Calu3 (cell line): ENCODE data around the gene PRSS33. TPM values are rescaled to one million over a fixed set of nuclear protein-coding genes. Genes with fewer than 3 reads are reported as not detected.
A peak's percentile ranks its signal among the peaks of the same experiment; 100 is the strongest.

ENCODE experiments used
- BruUV-seq: library from RNA; stranded (reverse); fragments of 400-500 nt; replicated peaks from 2 replicates; lab custom pipeline; 2021; lab: Mats Ljungman, UMichigan
- CTCF ChIA-PET: fragments of 300-600 bp; sonication (Branson Sonifier 250); formaldehyde crosslinking; loops from one replicate; lab custom pipeline; 2022; ENCODE audit warnings: antibody characterized with exemption; lab: Charles Lee
- DNase-seq: peaks from one replicate; pipeline ENCODE4 v3.0.0; 2022
- H3K27ac Mint-ChIP-seq: one replicate; pipeline ENCODE4 v1.8.0; 2022; ENCODE audit warnings: mixed read lengths; ENCODE audit not compliant: unreplicated experiment
- H3K27me3 Mint-ChIP-seq: one replicate; pipeline ENCODE4 v1.8.0; 2022; ENCODE audit warnings: mixed read lengths; ENCODE audit not compliant: unreplicated experiment
- H3K36me3 Mint-ChIP-seq: one replicate; pipeline ENCODE4 v1.8.0; 2022; ENCODE audit warnings: mild to moderate bottlenecking, moderate library complexity, mixed read lengths; ENCODE audit not compliant: insufficient read depth, unreplicated experiment
- H3K4me1 Mint-ChIP-seq: one replicate; pipeline ENCODE4 v1.8.0; 2022; ENCODE audit warnings: mild to moderate bottlenecking, low read depth, mixed read lengths; ENCODE audit not compliant: unreplicated experiment
- H3K4me3 Mint-ChIP-seq: one replicate; pipeline ENCODE4 v1.8.0; 2022; ENCODE audit warnings: mild to moderate bottlenecking, low read depth, moderate library complexity, mixed read lengths; ENCODE audit not compliant: unreplicated experiment
- H3K9me3 Mint-ChIP-seq: one replicate; pipeline ENCODE4 v1.8.0; 2022; ENCODE audit warnings: low read depth, mixed read lengths; ENCODE audit not compliant: unreplicated experiment
- intact Hi-C: fragments of 100-400 bp; cut with micrococcal nuclease; formaldehyde crosslinking; loops from one replicate; pipeline ENCODE4 v1.10.0; 2022; ENCODE audit not compliant: unreplicated experiment
- total RNA-seq: library from RNA; stranded (reverse); gene quantifications from 2 replicates; pipeline ENCODE4 v1.2.3, GENCODE V29; 2022
- TF ChIP-seq, protein P1 (sequence below): fragments of 200-600 bp; IDR thresholded peaks from one replicate; pipeline ENCODE4 v1.8.0; 2022; ENCODE audit warnings: antibody characterized with exemption; ENCODE audit not compliant: unreplicated experiment

PRSS33 gene
- total RNA-seq, 1 experiment from 2014 or later = 13.2 TPM

- H3K4me3 Mint-ChIP-seq = peak overlapping the region; percentile 5
- H3K9me3 Mint-ChIP-seq = no peaks in the 10 kb centered on the region
- H3K27ac Mint-ChIP-seq = peak overlapping the region; percentile 61
- no peaks in the 10 kb centered on the region for H3K27me3 Mint-ChIP-seq
- BruUV-seq = no TSS peak
- peaks cover 100% of the 10 kb centered on the region for H3K36me3 Mint-ChIP-seq
- CTCF ChIA-PET = no interaction called here
- no peak for DNase-seq
- TF ChIP-seq, protein P1, sequence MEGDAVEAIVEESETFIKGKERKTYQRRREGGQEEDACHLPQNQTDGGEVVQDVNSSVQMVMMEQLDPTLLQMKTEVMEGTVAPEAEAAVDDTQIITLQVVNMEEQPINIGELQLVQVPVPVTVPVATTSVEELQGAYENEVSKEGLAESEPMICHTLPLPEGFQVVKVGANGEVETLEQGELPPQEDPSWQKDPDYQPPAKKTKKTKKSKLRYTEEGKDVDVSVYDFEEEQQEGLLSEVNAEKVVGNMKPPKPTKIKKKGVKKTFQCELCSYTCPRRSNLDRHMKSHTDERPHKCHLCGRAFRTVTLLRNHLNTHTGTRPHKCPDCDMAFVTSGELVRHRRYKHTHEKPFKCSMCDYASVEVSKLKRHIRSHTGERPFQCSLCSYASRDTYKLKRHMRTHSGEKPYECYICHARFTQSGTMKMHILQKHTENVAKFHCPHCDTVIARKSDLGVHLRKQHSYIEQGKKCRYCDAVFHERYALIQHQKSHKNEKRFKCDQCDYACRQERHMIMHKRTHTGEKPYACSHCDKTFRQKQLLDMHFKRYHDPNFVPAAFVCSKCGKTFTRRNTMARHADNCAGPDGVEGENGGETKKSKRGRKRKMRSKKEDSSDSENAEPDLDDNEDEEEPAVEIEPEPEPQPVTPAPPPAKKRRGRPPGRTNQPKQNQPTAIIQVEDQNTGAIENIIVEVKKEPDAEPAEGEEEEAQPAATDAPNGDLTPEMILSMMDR = no peak
- intact Hi-C loops = no loop called here
- peaks cover 48% of the 10 kb centered on the region for H3K4me1 Mint-ChIP-seq
Observed at GRCh38 chr16:2769100-2769529, 18.2 kb downstream of the PRSS33 start.

GRCh38 chr16:2768403-2769089, 18.8 kb downstream of the PRSS33 start:
- BruUV-seq = no TSS peak
- intact Hi-C loops = no loop called here
- CTCF ChIA-PET = no interaction called here
- H3K4me3 Mint-ChIP-seq = peak overlapping the region; percentile 46
- TF ChIP-seq, protein P1 = no peak
- H3K27me3 Mint-ChIP-seq = no peaks in the 10 kb centered on the region
- DNase-seq = no peak
- peaks cover 48% of the 10 kb centered on the region for H3K4me1 Mint-ChIP-seq
- H3K36me3 Mint-ChIP-seq = peaks cover 100% of the 10 kb centered on the region
- peak overlapping the region; percentile 85 for H3K27ac Mint-ChIP-seq
- peaks cover 2% of the 10 kb centered on the region for H3K9me3 Mint-ChIP-seq

GRCh38 chr16:2767891-2768290, 19.5 kb downstream of the PRSS33 start:
- no peak for DNase-seq
- peak overlapping the region; percentile 85 for H3K27ac Mint-ChIP-seq
- TF ChIP-seq, protein P1 = no peak
- CTCF ChIA-PET = no interaction called here
- peaks cover 46% of the 10 kb centered on the region for H3K4me1 Mint-ChIP-seq
- BruUV-seq = no TSS peak
- intact Hi-C loops = no loop called here
- H3K36me3 Mint-ChIP-seq = peaks cover 100% of the 10 kb centered on the region
- H3K9me3 Mint-ChIP-seq = peaks cover 3% of the 10 kb centered on the region
- no peaks in the 10 kb centered on the region for H3K27me3 Mint-ChIP-seq
- peak overlapping the region; percentile 46 for H3K4me3 Mint-ChIP-seq

DNA sequence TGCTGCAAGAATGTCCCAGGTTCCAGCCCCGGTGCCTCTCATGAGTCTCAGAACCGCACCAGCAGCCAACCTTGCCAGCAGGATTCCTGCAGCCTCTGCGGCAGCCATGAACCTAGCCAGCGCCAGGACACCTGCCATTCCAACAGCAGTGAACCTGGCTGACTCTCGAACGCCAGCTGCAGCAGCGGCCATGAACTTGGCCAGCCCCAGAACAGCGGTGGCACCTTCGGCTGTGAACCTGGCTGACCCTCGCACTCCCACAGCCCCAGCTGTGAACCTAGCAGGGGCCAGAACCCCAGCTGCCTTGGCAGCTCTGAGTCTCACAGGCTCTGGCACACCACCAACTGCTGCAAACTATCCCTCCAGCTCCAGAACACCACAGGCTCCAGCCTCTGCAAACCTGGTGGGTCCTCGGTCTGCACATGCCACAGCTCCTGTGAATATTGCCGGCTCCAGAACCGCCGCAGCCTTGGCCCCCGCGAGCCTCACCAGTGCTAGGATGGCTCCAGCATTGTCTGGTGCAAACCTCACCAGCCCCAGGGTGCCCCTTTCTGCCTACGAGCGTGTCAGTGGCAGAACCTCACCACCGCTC, 20.1 kb downstream of the PRSS33 start:
- Mint-ChIP-seq H3K27me3 (no peaks in the 10 kb centered on the region), H3K27ac (peak overlapping the region; percentile 85), H3K4me3 (peak overlapping the region; percentile 46), H3K9me3 (peaks cover 8% of the 10 kb centered on the region), H3K4me1 (peaks cover 40% of the 10 kb centered on the region), H3K36me3 (peaks cover 100% of the 10 kb centered on the region)
- TF ChIP-seq, protein P1 = no peak
- BruUV-seq = no TSS peak
- no peak for DNase-seq
- CTCF ChIA-PET = no interaction called here
- intact Hi-C loops = no loop called here
